AG09309 (cell line): Measurements from ENCODE around the gene CAMK2D.

Experiments used
- DNase-seq: peaks from one replicate; pipeline ENCODE4 v3.0.0-alpha.2; 2010; ENCODE audit warnings: low read depth
- H3K4me3 ChIP-seq: 2 replicates; pipeline ENCODE4 v1.5.1; 2011; ENCODE audit warnings: mild to moderate bottlenecking, low read depth, low read length, moderate library complexity; ENCODE audit not compliant: control insufficient read depth
- CTCF ChIP-seq: IDR thresholded peaks from 2 replicates; pipeline ENCODE4 v1.5.1; 2011; ENCODE audit warnings: mild to moderate bottlenecking, low read depth, low read length, inconsistent platforms; ENCODE audit not compliant: insufficient read depth, control insufficient read depth; ENCODE audit errors: missing control alignments

Gene CAMK2D

GRCh38 chr4:113452152-113452551 lies 309.4 kb downstream of the CAMK2D start:
- TF ChIP-seq CTCF = no peak

GRCh38 chr4:113450295-113451080 lies 311.1 kb downstream of the CAMK2D start:
- TF ChIP-seq CTCF = no peak
- DNase-seq = no peak

More at GRCh38 chr4:113452152-113452551, 309.4 kb downstream of the CAMK2D start:
- DNase-seq = no peak
- H3K4me3 ChIP-seq = no peak overlapping the region

GRCh38 chr4:113449410-113449974 lies 312.0 kb downstream of the CAMK2D start:
- no peak for TF ChIP-seq CTCF
- DNase-seq = no peak
- no peak overlapping the region for H3K4me3 ChIP-seq

More at GRCh38 chr4:113450295-113451080, 311.1 kb downstream of the CAMK2D start:
- H3K4me3 ChIP-seq = no peak overlapping the region

GRCh38 chr4:113447769-113448168 lies 313.8 kb downstream of the CAMK2D start:
- H3K4me3 ChIP-seq = no peak overlapping the region
- DNase-seq = no peak
- no peak for TF ChIP-seq CTCF

- TF ChIP-seq CTCF = no peak
- no peak overlapping the region for H3K4me3 ChIP-seq
- no peak for DNase-seq
Measured at GRCh38 chr4:113447061-113447460, 314.5 kb downstream of the CAMK2D start.

- DNase-seq = no peak
- H3K4me3 ChIP-seq = no peak overlapping the region
Measured at GRCh38 chr4:113446019-113446418, 315.5 kb downstream of the CAMK2D start.

More at GRCh38 chr4:113446019-113446418, 315.5 kb downstream of the CAMK2D start:
- TF ChIP-seq CTCF = no peak
